ENCODE data around the gene EPB41.

GRCh38 chr1:28882009-28882628, 32.2 kb upstream of the EPB41 start:
- TF ChIP-seq, protein P1, sequence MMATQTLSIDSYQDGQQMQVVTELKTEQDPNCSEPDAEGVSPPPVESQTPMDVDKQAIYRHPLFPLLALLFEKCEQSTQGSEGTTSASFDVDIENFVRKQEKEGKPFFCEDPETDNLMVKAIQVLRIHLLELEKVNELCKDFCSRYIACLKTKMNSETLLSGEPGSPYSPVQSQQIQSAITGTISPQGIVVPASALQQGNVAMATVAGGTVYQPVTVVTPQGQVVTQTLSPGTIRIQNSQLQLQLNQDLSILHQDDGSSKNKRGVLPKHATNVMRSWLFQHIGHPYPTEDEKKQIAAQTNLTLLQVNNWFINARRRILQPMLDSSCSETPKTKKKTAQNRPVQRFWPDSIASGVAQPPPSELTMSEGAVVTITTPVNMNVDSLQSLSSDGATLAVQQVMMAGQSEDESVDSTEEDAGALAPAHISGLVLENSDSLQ (IDR thresholded peaks at IDR 0.05): no peak
- TF ChIP-seq HDGF (IDR thresholded peaks at IDR 0.05; ENCODE audit: borderline replicate concordance) (0 out of 2 replicates have a peak, but pooled peaks have one; percentile 68), FOXA1 (IDR thresholded peaks at IDR 0.05) (no peak), FOXM1 (IDR thresholded peaks at IDR 0.05; ENCODE audit: borderline replicate concordance) (no peak), TARDBP (IDR thresholded peaks at IDR 0.05) (no peak), NFRKB (IDR thresholded peaks at IDR 0.05) (no peak), FOXK2 (IDR thresholded peaks at IDR 0.05) (no peak)
